ENCODE measurements around the gene RNF121.

RNF121 gene

GRCh38 chr11:71931245-71931602 lies 2.4 kb downstream of the RNF121 start:
- H3K9me2 ChIP-seq (replicated peaks; ENCODE audit: insufficient read depth, low read length) = no peaks in the 10 kb centered on the region
- H4K20me1 ChIP-seq (ENCODE audit: insufficient read depth, low read length) = no peaks in the 10 kb centered on the region
- H3K27me3 ChIP-seq (replicated peaks; ENCODE audit: insufficient read depth, low read length) = no peaks in the 10 kb centered on the region
- no peak overlapping the region for H2AFZ ChIP-seq (ENCODE audit: low read length)
- no peaks in the 10 kb centered on the region for H3K9me3 ChIP-seq (replicated peaks; ENCODE audit: insufficient read depth, low read length)
- H3K4me1 ChIP-seq (ENCODE audit: low read length) = peaks cover 11% of the 10 kb centered on the region
- peaks cover 4% of the 10 kb centered on the region for H3F3A ChIP-seq (ENCODE audit: insufficient read depth, low read length)
- H3K4me3 ChIP-seq (ENCODE audit: low read length) = no peak overlapping the region
- DNase-seq = no peak
- no peak for TF ChIP-seq EZH2phosphoT487 (IDR thresholded peaks at IDR 0.05; ENCODE audit: low read length)
- no peak for TF ChIP-seq CTCF (IDR thresholded peaks at IDR 0.05; ENCODE audit: low read length)
- no peaks in the 10 kb centered on the region for H3K36me3 ChIP-seq (replicated peaks; ENCODE audit: insufficient read depth, low read length)
- H3K27ac ChIP-seq (ENCODE audit: low read length) = no peak overlapping the region
- H3K4me2 ChIP-seq (ENCODE audit: low read depth, low read length) = no peak overlapping the region
- no peak overlapping the region for H3K9ac ChIP-seq (ENCODE audit: low read length)
- peaks cover 78% of the 10 kb centered on the region for H3K79me2 ChIP-seq (ENCODE audit: low read length)

- H3K36me3 ChIP-seq (replicated peaks; ENCODE audit: insufficient read depth, low read length) = no peaks in the 10 kb centered on the region
- H2AFZ ChIP-seq (ENCODE audit: low read length) = no peak overlapping the region
- H4K20me1 ChIP-seq (ENCODE audit: insufficient read depth, low read length) = no peaks in the 10 kb centered on the region
- no peaks in the 10 kb centered on the region for H3K27me3 ChIP-seq (replicated peaks; ENCODE audit: insufficient read depth, low read length)
- H3K79me2 ChIP-seq (ENCODE audit: low read length) = peaks cover 82% of the 10 kb centered on the region
- no peaks in the 10 kb centered on the region; the same call in 1 of the 2 replicates for H3F3A ChIP-seq (ENCODE audit: insufficient read depth, low read length)
- no peak overlapping the region for H3K4me3 ChIP-seq (ENCODE audit: low read length)
- no peaks in the 10 kb centered on the region for H3K9me3 ChIP-seq (replicated peaks; ENCODE audit: insufficient read depth, low read length)
- DNase-seq = no peak
- H3K27ac ChIP-seq (ENCODE audit: low read length) = no peak overlapping the region
- no peak overlapping the region for H3K4me2 ChIP-seq (ENCODE audit: low read depth, low read length)
- H3K9me2 ChIP-seq (replicated peaks; ENCODE audit: insufficient read depth, low read length) = no peaks in the 10 kb centered on the region
- H3K4me1 ChIP-seq (ENCODE audit: low read length) = peaks cover 11% of the 10 kb centered on the region
- no peak overlapping the region for H3K9ac ChIP-seq (ENCODE audit: low read length)
- TF ChIP-seq EZH2 (optimal IDR thresholded peaks at IDR 0.05; ENCODE audit: low read depth, low read length) (no peak), EZH2phosphoT487 (IDR thresholded peaks at IDR 0.05; ENCODE audit: low read length) (no peak), CTCF (IDR thresholded peaks at IDR 0.05; ENCODE audit: low read length) (no peak)
Measured at GRCh38 chr11:71933141-71933933, 4.5 kb downstream of the RNF121 start.

- no peaks in the 10 kb centered on the region for H3K36me3 ChIP-seq (replicated peaks; ENCODE audit: insufficient read depth, low read length)
Measured at GRCh38 chr11:71934213-71934612, 5.4 kb downstream of the RNF121 start.

More at GRCh38 chr11:71934213-71934612, 5.4 kb downstream of the RNF121 start:
- Histone ChIP-seq H3K27me3 (replicated peaks; ENCODE audit: insufficient read depth, low read length) (no peaks in the 10 kb centered on the region), H3K4me1 (ENCODE audit: low read length) (peaks cover 11% of the 10 kb centered on the region), H3F3A (ENCODE audit: insufficient read depth, low read length) (no peaks in the 10 kb centered on the region), H2AFZ (ENCODE audit: low read length) (no peak overlapping the region), H3K79me2 (ENCODE audit: low read length) (peaks cover 81% of the 10 kb centered on the region), H4K20me1 (ENCODE audit: insufficient read depth, low read length) (no peaks in the 10 kb centered on the region), H3K9ac (ENCODE audit: low read length) (no peak overlapping the region), H3K4me2 (ENCODE audit: low read depth, low read length) (no peak overlapping the region), H3K9me3 (replicated peaks; ENCODE audit: insufficient read depth, low read length) (no peaks in the 10 kb centered on the region), H3K9me2 (replicated peaks; ENCODE audit: insufficient read depth, low read length) (no peaks in the 10 kb centered on the region), H3K4me3 (ENCODE audit: low read length) (no peak overlapping the region), H3K27ac (ENCODE audit: low read length) (no peak overlapping the region)
- DNase-seq = no peak
- TF ChIP-seq EZH2 (optimal IDR thresholded peaks at IDR 0.05; ENCODE audit: low read depth, low read length) = no peak
- no peak for TF ChIP-seq EZH2phosphoT487 (IDR thresholded peaks at IDR 0.05; ENCODE audit: low read length)
- no peak for TF ChIP-seq CTCF (IDR thresholded peaks at IDR 0.05; ENCODE audit: low read length)

All from MM.1S (cell line).